ENCODE data around the gene TAF4B. TPM values are rescaled to one million over a fixed set of nuclear protein-coding genes. Genes with fewer than 3 reads are reported as not detected.
"Not testable (repeated sequence)": the region's sequence is repeated elsewhere in the genome, so short reads cannot be mapped to it uniquely, and the experiment has no call there.

Gene TAF4B
- 1.6 TPM for total RNA-seq

- peak; percentile 92 for DNase-seq (ENCODE audit: low spot score)
Measured at GRCh38 chr18:26226229-26227050, at the start of gene TAF4B. Gene TAF4B, plus strand, starts transcription at chr18:26226445. Its CDS starts 489 bp downstream, at chr18:26226934.

DNA sequence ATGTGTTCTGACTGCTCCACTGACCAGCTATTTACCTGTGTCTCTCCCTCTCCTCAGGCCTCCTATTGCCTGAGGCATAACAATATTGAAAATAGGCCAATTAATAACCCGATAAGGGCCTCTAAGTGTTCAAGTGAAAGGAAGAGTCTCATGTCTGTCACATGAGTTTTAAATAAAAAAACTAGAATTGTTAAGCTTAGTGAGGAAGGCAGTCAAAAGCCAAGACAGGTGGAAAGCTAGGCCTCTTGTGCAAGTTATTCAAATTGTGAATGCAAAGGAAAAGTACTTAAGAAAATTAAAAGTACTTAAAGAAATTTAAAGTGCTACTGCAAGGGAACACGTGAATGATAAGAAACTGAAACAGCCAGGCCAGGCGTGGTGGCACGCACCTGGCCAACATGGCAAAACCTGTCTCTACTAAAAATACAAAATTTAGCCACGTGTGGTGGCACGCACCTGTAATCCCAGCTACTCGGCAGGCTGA is 44.9 kb upstream of the TAF4B start:
- DNase-seq (ENCODE audit: low spot score) = no peak

DNA sequence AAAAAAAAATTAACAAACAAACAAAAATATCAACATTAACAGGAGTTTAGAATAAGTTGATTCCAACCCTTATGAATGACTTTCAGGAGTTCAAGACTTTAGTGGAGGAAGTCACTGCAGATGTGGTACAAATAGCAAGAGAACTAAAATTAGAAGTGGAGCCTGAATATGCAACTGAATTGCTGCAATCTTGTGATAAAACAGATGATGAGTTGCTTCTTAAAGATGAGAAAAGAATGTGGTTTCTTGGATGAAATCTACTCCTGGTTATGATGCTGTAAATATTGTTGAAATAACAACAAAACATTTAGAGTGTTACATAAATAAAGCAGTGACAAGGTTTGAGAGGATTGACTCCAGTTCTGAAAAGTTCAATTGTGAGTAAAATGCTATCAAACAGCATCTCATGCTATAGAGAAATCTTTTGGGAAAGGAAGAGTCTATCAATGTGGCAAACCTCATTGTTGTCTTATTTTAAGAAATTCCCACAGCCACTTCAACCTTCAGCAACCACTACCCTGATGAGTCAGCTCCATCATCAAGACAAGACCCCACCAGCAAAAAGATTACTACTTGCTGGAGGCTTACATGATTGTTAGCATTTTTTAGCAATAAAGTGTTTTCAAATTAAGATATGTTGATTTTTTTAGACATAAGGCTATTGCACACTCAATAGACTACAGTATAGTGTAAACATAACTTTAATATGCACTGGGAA is 42.7 kb upstream of the TAF4B start:
- DNase-seq (ENCODE audit: low spot score) = no peak

DNA sequence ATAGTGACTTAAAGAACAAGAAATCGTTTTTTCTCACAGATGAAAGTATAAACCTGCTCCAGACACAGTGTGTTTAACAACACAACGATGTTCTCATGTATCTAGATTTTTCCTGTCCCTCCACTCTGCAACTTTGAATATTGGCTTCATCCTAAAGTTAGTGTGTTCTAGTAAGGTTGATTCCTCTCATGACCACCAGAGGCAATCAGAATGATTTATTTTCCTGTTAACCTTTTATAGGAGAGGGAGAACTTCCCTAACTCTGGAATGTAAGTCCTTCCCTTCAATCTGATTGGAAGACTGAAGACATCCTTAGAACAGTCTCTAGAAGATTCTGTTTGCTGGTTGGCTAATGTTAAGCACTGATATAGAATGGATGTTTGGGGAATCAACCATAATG is 41.0 kb upstream of the TAF4B start:
- no peak for DNase-seq (ENCODE audit: low spot score)

GRCh38 chr18:26190506-26190905 is 35.7 kb upstream of the TAF4B start:
- DNase-seq (ENCODE audit: low spot score) = no peak

- DNase-seq (ENCODE audit: low spot score) = no peak
Measured at GRCh38 chr18:26192233-26192632, 34.0 kb upstream of the TAF4B start.

- DNase-seq (ENCODE audit: low spot score) = no peak
Measured at GRCh38 chr18:26196605-26197004, 29.6 kb upstream of the TAF4B start.

GRCh38 chr18:26202001-26202400 is 24.2 kb upstream of the TAF4B start:
- DNase-seq (ENCODE audit: low spot score) = not testable (repeated sequence)

- DNase-seq (ENCODE audit: low spot score) = no peak
Measured at GRCh38 chr18:26205318-26205717, 20.9 kb upstream of the TAF4B start.

DNA sequence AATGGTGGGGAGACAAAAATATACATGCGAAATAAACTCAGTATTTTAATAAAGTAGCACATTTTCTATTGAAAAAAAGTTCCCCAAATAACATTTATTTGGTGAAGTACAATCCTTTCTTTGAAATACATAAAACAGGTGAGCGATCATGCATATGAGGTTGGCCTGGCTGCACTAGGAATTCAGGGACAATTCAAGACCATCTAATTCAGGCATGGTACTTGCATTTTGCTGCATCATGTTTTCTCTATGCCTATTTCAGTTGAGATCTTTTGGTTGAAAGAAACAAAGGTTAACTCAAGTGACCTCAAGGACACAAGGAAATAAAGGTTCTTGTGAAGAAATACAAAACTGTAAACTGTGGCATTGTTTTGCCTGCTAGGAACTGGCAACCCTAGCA is 19.8 kb upstream of the TAF4B start:
- DNase-seq (ENCODE audit: low spot score) = no peak

- DNase-seq (ENCODE audit: low spot score) = no peak
Measured at GRCh38 chr18:26207937-26208336, 18.3 kb upstream of the TAF4B start.

GRCh38 chr18:26208977-26209376 is 17.3 kb upstream of the TAF4B start:
- DNase-seq (ENCODE audit: low spot score) = no peak

DNA sequence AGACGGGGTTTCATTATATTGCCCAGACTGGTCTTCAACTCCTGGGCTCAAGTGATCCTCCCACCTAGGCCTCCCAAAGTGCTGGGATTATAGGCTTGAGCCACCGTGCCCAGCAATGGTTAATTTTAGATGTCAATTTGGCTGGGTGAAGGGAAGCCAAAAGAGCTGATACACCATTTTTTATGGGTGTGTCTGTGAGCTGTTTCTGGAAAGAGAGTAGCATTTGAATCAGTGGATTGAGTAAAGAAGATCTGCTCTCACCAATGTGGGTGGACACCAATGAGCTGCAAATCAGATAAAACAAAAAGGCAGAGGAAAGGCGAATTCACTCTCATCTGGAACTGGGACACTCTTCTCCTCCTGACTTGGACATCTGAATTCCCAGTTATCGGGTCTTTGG is 16.1 kb upstream of the TAF4B start:
- DNase-seq (ENCODE audit: low spot score) = no peak

DNA sequence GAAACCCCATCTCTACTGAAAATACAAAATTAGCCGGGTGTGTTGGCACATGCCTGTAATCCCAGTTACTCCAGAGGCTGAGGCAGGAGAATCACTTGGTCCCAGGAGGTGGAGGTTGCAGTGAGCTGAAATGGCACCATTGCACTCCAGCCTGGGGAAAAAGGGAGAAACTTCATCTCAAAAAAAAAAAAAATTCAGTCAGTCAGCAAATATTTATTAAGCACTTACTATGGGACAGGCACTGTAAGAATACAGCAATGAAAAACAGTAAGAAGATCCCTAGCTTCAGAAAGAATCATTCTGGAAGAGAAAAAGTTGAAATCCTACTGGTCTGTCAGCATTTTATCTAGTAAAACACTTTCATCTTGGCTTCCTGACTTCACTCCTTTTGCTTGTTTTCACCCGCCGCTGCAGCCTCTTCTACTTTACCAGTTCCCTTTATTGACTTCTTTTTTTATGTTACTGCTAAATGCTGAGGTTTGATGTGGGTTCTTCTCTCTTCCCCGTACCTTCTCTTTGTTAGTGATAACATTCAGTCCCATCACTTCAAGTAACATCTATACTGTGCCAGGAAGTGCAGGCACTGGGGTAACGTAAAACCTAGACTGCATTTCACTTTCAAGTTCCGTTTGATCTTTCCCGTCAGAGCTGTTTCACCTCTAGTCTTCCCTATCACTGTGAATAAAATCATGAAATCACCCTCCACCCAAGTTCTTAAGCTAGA is 10.8 kb upstream of the TAF4B start:
- DNase-seq (ENCODE audit: low spot score) = no peak

DNA sequence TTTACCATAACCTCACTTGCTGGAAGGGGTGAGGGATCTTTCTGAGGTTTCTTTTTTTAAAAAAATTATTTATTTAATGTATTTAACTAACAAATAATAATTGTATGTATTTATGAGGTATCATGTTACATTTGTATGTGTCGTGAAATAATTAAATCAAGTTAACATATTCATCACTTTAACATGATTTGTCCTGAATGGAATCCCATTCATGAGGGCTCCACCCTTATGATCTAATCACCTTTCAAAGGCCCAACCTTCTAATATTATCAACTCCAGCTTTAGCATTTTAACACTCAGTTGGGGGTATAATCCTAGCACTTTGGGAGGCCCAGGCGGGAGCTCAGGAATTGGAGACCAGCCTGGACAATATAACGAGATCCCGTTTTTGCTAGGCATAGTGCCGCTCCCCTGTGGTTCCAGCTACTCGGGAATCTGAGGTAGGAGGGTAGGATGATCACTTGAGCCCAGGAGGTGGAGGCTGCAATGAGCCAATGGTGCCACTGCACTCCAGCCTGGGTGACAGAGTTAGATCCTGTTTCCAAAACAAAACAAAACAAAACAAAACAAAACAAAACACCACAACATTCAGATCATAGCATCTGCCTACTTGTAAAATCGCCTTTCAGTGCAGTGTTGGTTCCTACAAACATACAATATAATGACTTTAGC is 1.1 kb upstream of the TAF4B start:
- no peak for DNase-seq (ENCODE audit: low spot score)

- DNase-seq (ENCODE audit: low spot score) = no peak
Measured at GRCh38 chr18:26225915-26226228, 373 bp upstream of the TAF4B start.

DNA sequence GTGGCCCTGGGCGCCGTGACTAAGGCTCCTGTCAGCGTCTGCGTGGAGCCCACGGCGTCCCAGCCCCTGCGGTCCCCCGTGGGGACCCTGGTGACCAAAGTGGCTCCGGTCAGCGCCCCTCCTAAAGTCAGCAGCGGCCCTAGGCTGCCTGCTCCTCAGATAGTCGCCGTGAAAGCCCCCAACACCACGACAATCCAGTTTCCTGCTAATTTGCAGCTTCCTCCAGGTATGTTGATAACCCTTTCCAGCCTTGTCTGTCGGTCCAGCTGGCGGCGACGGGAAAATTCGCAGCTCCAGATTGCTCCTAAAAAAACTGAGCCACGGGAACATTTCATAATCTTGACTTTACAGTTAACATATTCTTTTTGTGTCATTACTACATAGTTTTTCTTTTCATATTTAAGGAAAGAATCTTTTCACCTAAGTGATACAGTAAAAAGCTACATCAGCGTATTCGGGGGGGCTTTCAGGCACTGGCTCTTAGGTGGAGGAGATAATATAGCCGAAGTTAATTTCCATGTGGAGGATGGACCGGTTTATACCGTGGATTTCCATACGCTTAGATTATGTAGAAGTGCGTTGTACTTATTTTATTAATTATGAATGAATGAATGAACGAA is 916 bp downstream of the TAF4B start:
- no peak for DNase-seq (ENCODE audit: low spot score)

DNA sequence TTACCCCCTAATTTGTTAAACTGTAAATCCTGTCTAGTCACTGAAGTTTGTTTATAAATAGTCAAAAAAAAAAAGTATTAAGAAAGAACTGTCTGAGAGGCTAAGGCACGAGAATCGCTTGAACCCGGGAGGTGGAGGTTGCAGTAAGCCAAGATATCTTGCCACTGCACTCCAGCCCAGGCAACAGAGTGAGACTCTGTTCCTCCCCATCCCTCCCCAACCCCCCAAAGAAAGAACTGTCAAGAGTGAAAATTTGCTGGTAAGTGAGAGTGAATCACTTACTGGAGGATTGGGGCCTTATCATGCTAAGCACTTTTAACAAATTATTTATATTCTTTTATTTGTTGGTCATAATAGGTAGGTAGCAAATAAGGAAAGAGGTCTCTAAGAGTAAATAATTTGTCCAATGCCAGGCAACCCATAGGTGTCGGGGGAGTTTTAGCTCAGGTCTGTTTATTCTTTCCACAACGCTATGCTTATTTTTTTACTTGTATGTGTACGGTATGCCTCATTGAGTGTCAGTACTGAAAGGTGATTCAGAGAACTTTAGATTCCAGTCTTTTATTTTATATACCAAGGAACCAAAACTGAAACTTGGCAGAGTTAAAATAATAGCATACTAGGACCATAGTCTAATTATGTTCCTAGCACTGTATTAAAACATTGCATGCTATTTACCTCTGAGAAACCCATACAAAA is 2.5 kb downstream of the TAF4B start:
- DNase-seq (ENCODE audit: low spot score) = no peak

DNA sequence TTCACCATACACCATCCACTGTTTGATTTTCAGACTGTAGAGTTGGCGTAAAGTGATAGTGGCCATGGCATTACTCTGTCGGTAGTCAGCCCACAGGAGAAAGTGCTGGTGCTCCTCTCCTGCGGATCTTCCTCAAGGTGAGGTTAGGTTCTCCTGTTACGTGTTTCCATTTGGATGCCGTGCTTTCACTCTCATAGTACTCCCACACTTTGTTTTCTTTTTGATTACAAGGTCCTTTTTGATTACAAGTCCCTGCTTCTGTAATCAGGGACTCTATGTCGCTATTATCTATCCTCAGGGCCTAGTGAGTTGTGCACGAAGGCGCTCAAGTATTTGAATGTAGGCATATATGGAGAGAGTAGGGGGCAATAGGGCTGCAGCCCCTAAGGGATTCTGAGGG is 4.3 kb downstream of the TAF4B start:
- no peak for DNase-seq (ENCODE audit: low spot score)

- no peak for DNase-seq (ENCODE audit: low spot score)
Measured at GRCh38 chr18:26233208-26233607, 7.0 kb downstream of the TAF4B start.

DNA sequence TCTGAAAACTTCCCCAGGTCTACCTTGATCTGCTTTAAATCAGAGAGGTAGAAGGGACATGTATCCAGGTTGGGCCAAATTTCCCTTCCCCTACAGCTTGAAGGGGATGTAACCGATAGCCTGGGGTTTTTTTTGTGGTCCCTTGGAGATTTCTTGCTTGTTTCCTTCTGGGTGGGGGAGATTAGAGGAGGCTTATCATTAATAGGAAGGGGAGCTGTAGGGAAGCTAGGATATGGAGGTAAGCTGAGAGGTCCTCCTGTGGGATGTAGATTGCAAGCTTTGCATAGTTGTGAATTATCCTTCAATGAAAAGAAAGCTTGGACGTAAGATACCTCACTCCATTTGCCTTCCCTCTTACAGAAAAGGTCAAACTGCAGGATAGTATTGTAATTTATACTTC is 11.1 kb downstream of the TAF4B start:
- not testable (repeated sequence) for DNase-seq (ENCODE audit: low spot score)

Data from mucosa of gallbladder (tissue), 1 donor.